Lower leg skin (tissue), 3 donors: ENCODE results near the gene TEX101.

Experiments
- POLR2A ChIP-seq, 2 donors: fragments of 450-650 bp; IDR thresholded peaks; one replicate each; pipeline ENCODE4 v1.6.1; 2016 to 2017; ENCODE audit warnings: antibody characterized with exemption in 2 of 2, mild to moderate bottlenecking in 1 of 2, moderate library complexity in 1 of 2
- TF ChIP-seq, protein P1 (sequence below), 3 donors: fragments of 450-650 bp; IDR thresholded peaks; one replicate each; pipeline ENCODE4 v1.5.1; 2016; ENCODE audit warnings: antibody characterized with exemption in 3 of 3, mild to moderate bottlenecking in 3 of 3, moderate library complexity in 2 of 3

DNA sequence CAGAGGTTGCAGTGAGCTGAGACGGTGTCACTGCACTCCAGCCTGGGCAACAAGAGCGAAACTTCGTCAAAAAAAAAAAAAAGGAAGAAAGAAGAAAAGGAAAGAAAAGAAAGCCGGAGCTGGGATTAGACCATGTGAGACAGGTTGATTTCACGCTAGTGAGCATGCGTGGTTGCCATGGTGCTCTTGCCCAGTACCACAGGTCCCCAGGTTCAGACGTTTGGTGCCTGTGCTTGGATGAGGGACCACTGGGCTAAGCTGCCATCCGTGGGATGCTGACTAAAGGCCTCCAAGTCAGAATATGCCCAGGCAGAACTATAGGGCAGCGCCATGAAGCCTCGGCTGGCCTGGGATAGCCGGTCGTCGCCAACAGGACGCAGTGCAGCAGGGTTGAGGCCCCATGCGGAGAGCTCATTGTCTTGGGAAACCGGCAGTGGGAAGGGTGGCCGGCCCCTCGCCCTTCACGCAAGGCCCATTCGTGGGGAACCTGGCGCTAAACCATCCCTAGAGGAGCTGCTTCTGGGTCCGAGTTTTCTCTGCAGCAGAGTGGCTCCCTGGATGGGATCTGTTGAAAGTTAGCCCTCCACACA, 7.2 kb upstream of the TEX101 start:
- TF ChIP-seq, protein P1, sequence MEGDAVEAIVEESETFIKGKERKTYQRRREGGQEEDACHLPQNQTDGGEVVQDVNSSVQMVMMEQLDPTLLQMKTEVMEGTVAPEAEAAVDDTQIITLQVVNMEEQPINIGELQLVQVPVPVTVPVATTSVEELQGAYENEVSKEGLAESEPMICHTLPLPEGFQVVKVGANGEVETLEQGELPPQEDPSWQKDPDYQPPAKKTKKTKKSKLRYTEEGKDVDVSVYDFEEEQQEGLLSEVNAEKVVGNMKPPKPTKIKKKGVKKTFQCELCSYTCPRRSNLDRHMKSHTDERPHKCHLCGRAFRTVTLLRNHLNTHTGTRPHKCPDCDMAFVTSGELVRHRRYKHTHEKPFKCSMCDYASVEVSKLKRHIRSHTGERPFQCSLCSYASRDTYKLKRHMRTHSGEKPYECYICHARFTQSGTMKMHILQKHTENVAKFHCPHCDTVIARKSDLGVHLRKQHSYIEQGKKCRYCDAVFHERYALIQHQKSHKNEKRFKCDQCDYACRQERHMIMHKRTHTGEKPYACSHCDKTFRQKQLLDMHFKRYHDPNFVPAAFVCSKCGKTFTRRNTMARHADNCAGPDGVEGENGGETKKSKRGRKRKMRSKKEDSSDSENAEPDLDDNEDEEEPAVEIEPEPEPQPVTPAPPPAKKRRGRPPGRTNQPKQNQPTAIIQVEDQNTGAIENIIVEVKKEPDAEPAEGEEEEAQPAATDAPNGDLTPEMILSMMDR (IDR thresholded peaks at IDR 0.05): no peak
- no peak for TF ChIP-seq POLR2A (IDR thresholded peaks at IDR 0.05)
